Measurements from ENCODE around the gene PHF20.

DNA sequence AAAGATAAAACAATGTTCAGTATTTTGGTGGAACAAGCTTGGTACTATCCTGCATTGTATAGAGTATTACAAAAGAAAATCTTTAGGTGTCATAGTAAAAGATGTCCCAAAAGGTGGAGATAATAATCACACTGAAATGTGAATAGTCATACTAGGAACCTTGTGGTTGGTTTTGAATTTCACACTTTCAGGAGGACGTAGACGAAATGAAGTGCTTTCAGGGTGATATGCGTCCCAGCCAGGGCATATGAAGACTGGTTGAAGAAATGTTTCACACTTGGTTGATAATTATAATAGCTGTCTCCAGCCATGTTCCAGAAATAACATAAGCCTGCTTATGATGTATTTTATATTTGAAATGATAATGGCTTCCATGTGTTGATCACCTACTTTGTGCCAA is 122.1 kb downstream of the PHF20 start:
- TF ChIP-seq STAT6 (CRISPR knock-in tag; conservative IDR thresholded peaks at IDR 0.05; ENCODE audit: low read depth), result no peak
- TF ChIP-seq, protein P1, sequence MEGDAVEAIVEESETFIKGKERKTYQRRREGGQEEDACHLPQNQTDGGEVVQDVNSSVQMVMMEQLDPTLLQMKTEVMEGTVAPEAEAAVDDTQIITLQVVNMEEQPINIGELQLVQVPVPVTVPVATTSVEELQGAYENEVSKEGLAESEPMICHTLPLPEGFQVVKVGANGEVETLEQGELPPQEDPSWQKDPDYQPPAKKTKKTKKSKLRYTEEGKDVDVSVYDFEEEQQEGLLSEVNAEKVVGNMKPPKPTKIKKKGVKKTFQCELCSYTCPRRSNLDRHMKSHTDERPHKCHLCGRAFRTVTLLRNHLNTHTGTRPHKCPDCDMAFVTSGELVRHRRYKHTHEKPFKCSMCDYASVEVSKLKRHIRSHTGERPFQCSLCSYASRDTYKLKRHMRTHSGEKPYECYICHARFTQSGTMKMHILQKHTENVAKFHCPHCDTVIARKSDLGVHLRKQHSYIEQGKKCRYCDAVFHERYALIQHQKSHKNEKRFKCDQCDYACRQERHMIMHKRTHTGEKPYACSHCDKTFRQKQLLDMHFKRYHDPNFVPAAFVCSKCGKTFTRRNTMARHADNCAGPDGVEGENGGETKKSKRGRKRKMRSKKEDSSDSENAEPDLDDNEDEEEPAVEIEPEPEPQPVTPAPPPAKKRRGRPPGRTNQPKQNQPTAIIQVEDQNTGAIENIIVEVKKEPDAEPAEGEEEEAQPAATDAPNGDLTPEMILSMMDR (IDR thresholded peaks at IDR 0.05), result no peak
- no peak for TF ChIP-seq KAT7 (CRISPR knock-in tag; IDR thresholded peaks at IDR 0.05; ENCODE audit: borderline replicate concordance)
- no peak for TF ChIP-seq MYBL2 (CRISPR knock-in tag; IDR thresholded peaks at IDR 0.05)
- TF ChIP-seq JUN (CRISPR knock-in tag; IDR thresholded peaks at IDR 0.05), result no peak
- TF ChIP-seq NFYB (CRISPR knock-in tag; conservative IDR thresholded peaks at IDR 0.05; ENCODE audit: low read depth), result no peak
- no peak for TF ChIP-seq E2F1 (CRISPR knock-in tag; IDR thresholded peaks at IDR 0.05)
- no peak for TF ChIP-seq ZNF232 (CRISPR knock-in tag; IDR thresholded peaks at IDR 0.05)
- TF ChIP-seq, protein P2, sequence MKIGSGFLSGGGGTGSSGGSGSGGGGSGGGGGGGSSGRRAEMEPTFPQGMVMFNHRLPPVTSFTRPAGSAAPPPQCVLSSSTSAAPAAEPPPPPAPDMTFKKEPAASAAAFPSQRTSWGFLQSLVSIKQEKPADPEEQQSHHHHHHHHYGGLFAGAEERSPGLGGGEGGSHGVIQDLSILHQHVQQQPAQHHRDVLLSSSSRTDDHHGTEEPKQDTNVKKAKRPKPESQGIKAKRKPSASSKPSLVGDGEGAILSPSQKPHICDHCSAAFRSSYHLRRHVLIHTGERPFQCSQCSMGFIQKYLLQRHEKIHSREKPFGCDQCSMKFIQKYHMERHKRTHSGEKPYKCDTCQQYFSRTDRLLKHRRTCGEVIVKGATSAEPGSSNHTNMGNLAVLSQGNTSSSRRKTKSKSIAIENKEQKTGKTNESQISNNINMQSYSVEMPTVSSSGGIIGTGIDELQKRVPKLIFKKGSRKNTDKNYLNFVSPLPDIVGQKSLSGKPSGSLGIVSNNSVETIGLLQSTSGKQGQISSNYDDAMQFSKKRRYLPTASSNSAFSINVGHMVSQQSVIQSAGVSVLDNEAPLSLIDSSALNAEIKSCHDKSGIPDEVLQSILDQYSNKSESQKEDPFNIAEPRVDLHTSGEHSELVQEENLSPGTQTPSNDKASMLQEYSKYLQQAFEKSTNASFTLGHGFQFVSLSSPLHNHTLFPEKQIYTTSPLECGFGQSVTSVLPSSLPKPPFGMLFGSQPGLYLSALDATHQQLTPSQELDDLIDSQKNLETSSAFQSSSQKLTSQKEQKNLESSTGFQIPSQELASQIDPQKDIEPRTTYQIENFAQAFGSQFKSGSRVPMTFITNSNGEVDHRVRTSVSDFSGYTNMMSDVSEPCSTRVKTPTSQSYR (CRISPR knock-in tag; IDR thresholded peaks at IDR 0.05), result no peak
- TF ChIP-seq TCF7 (CRISPR knock-in tag; IDR thresholded peaks at IDR 0.05; ENCODE audit: low read depth), result no peak
- TF ChIP-seq ESRRA (CRISPR knock-in tag; IDR thresholded peaks at IDR 0.05; ENCODE audit: borderline replicate concordance), result no peak
